NCI-H526 (cell line): ENCODE results near the gene RPTOR.
"Not testable (repeated sequence)": the region's sequence is repeated elsewhere in the genome, so short reads cannot be mapped to it uniquely, and the experiment has no call there.

Experiments
- DNase-seq, 2 experiments: peaks; one replicate each; lab custom pipeline; 2025; lab: John Stamatoyannopoulos, UW

RPTOR gene

GRCh38 chr17:80862481-80862961, 317.9 kb downstream of the RPTOR start:
- no peak for DNase-seq

- DNase-seq: no peak
Observed at GRCh38 chr17:80862978-80863377, 318.3 kb downstream of the RPTOR start.

- DNase-seq: no peak
Observed at GRCh38 chr17:80863626-80864025, 319.0 kb downstream of the RPTOR start.

GRCh38 chr17:80864751-80865150, 320.1 kb downstream of the RPTOR start:
- DNase-seq: no peak

GRCh38 chr17:80866050-80866793, 321.6 kb downstream of the RPTOR start:
- DNase-seq: peak; percentile 42 to 83

GRCh38 chr17:80868022-80868609, 323.5 kb downstream of the RPTOR start:
- DNase-seq: no peak

- no peak for DNase-seq
Observed at GRCh38 chr17:80869481-80870145, 325.0 kb downstream of the RPTOR start.

GRCh38 chr17:80870401-80870800, 325.8 kb downstream of the RPTOR start:
- DNase-seq: no peak

- DNase-seq: no peak
Observed at GRCh38 chr17:80871341-80871740, 326.7 kb downstream of the RPTOR start.

- DNase-seq: no peak
Observed at GRCh38 chr17:80872001-80872500, 327.4 kb downstream of the RPTOR start.

GRCh38 chr17:80872501-80873306, 328.1 kb downstream of the RPTOR start:
- no peak for DNase-seq

GRCh38 chr17:80873307-80873951, 328.8 kb downstream of the RPTOR start:
- DNase-seq: no peak

- DNase-seq: no peak
Observed at GRCh38 chr17:80874866-80875445, 330.3 kb downstream of the RPTOR start.

GRCh38 chr17:80875480-80875995, 330.9 kb downstream of the RPTOR start:
- not testable (repeated sequence) for DNase-seq

- not testable (repeated sequence) for DNase-seq
Observed at GRCh38 chr17:80876456-80876949, 331.9 kb downstream of the RPTOR start.

- DNase-seq: peak; percentile 51 to 75
Observed at GRCh38 chr17:80876950-80877728, 332.5 kb downstream of the RPTOR start.

- no peak for DNase-seq
Observed at GRCh38 chr17:80877729-80878303, 333.2 kb downstream of the RPTOR start.

GRCh38 chr17:80878876-80879722, 334.5 kb downstream of the RPTOR start:
- DNase-seq: no peak
